Kidney epithelial cell (primary cell): ENCODE measurements around the gene MYO16. TPM values are rescaled to one million over a fixed set of nuclear protein-coding genes. Genes with fewer than 3 reads are reported as not detected.

ENCODE experiments used
- DNase-seq: peaks from one replicate; pipeline ENCODE4 v3.0.0-alpha.2; 2010; ENCODE audit warnings: low read depth
- H3K27me3 ChIP-seq: 2 replicates; pipeline ENCODE4 v1.6.0; 2011; ENCODE audit warnings: low read length; ENCODE audit not compliant: control insufficient read depth, insufficient read depth
- H3K36me3 ChIP-seq: 2 replicates; pipeline ENCODE4 v1.5.1; 2011; ENCODE audit warnings: low read length; ENCODE audit not compliant: control insufficient read depth, insufficient read depth
- H3K4me3 ChIP-seq: 2 replicates; pipeline ENCODE4 v1.5.1; 2011; ENCODE audit warnings: low read depth, mild to moderate bottlenecking, control low read depth, low read length
- CTCF ChIP-seq: IDR thresholded peaks from 2 replicates; pipeline ENCODE4 v1.5.1; 2011; ENCODE audit warnings: mild to moderate bottlenecking, moderate library complexity, low read length, control low read depth, inconsistent platforms; ENCODE audit not compliant: insufficient read depth, poor library complexity, severe bottlenecking
- total RNA-seq: library from RNA; depleted of rRNA; stranded (reverse); fragments of >200 nt; gene quantifications from 2 replicates; pipeline ENCODE4 v1.2.3, GENCODE V29; 2015

MYO16 gene
- total RNA-seq, 1 donor from 2014 or later: 0.38 TPM

GRCh38 chr13:108958013-108958376 lies 328.6 kb downstream of the MYO16 start:
- DNase-seq: no peak
- Histone ChIP-seq H3K27me3 (no peaks in the 10 kb centered on the region), H3K36me3 (no peaks in the 10 kb centered on the region), H3K4me3 (no peak overlapping the region)
- TF ChIP-seq CTCF: no peak

- TF ChIP-seq CTCF: no peak
- H3K36me3 ChIP-seq: no peaks in the 10 kb centered on the region
- no peaks in the 10 kb centered on the region for H3K27me3 ChIP-seq
- DNase-seq: no peak
- no peak overlapping the region for H3K4me3 ChIP-seq
These were observed 329.8 kb downstream of the MYO16 start for GRCh38 chr13:108959234-108959633.

- no peak for TF ChIP-seq CTCF
These were observed 330.6 kb downstream of the MYO16 start for GRCh38 chr13:108960006-108960405.

GRCh38 chr13:108961542-108962125 lies 332.2 kb downstream of the MYO16 start:
- Histone ChIP-seq H3K4me3 (no peak overlapping the region), H3K36me3 (no peaks in the 10 kb centered on the region), H3K27me3 (no peaks in the 10 kb centered on the region)
- peak; percentile 59 for TF ChIP-seq CTCF
- peak; percentile 18 for DNase-seq

More at GRCh38 chr13:108960006-108960405, 330.6 kb downstream of the MYO16 start:
- Histone ChIP-seq H3K36me3 (no peaks in the 10 kb centered on the region), H3K27me3 (no peaks in the 10 kb centered on the region), H3K4me3 (no peak overlapping the region)
- DNase-seq: no peak

GRCh38 chr13:108962654-108963053 lies 333.2 kb downstream of the MYO16 start:
- Histone ChIP-seq H3K36me3 (no peaks in the 10 kb centered on the region), H3K4me3 (no peak overlapping the region), H3K27me3 (no peaks in the 10 kb centered on the region)
- no peak for DNase-seq
- TF ChIP-seq CTCF: no peak

- Histone ChIP-seq H3K27me3 (no peaks in the 10 kb centered on the region), H3K4me3 (no peak overlapping the region), H3K36me3 (no peaks in the 10 kb centered on the region)
- no peak for TF ChIP-seq CTCF
- no peak for DNase-seq
These were observed 333.9 kb downstream of the MYO16 start for GRCh38 chr13:108963276-108963810.
